GM12874 (cell line): ENCODE data around the gene ACOX2.

Experiments used
- TF ChIP-seq, protein P1 (sequence below): IDR thresholded peaks from 2 replicates; pipeline ENCODE4 v1.5.1; 2011; ENCODE audit warnings: low read depth, mild to moderate bottlenecking, control low read depth, low read length, moderate library complexity; ENCODE audit not compliant: insufficient read depth

Gene ACOX2

GRCh38 chr3:58487140-58487886, 49.7 kb downstream of the ACOX2 start:
- TF ChIP-seq, protein P1, sequence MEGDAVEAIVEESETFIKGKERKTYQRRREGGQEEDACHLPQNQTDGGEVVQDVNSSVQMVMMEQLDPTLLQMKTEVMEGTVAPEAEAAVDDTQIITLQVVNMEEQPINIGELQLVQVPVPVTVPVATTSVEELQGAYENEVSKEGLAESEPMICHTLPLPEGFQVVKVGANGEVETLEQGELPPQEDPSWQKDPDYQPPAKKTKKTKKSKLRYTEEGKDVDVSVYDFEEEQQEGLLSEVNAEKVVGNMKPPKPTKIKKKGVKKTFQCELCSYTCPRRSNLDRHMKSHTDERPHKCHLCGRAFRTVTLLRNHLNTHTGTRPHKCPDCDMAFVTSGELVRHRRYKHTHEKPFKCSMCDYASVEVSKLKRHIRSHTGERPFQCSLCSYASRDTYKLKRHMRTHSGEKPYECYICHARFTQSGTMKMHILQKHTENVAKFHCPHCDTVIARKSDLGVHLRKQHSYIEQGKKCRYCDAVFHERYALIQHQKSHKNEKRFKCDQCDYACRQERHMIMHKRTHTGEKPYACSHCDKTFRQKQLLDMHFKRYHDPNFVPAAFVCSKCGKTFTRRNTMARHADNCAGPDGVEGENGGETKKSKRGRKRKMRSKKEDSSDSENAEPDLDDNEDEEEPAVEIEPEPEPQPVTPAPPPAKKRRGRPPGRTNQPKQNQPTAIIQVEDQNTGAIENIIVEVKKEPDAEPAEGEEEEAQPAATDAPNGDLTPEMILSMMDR: no peak

- TF ChIP-seq, protein P1: no peak
These were observed 51.1 kb downstream of the ACOX2 start for GRCh38 chr3:58485801-58486435.

DNA sequence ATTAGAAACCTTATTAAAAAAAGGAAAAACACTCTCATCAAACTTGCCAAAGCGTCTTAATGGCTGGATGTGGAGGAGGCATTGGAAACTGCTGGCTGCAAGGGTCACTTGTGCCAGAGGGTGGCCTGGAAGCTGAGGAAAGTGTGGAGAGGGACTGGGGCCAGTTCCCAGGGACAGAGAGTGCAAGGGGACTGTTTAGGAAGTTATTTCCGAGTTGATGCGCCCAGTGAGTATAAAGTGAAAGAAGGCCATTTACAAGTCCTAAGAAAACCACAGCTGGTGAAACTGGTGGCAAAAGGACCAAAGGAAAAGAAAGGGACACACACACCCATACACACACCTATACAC, 52.3 kb downstream of the ACOX2 start:
- TF ChIP-seq, protein P1: no peak

- TF ChIP-seq, protein P1: no peak
These were observed 52.8 kb downstream of the ACOX2 start for GRCh38 chr3:58484045-58484721.

DNA sequence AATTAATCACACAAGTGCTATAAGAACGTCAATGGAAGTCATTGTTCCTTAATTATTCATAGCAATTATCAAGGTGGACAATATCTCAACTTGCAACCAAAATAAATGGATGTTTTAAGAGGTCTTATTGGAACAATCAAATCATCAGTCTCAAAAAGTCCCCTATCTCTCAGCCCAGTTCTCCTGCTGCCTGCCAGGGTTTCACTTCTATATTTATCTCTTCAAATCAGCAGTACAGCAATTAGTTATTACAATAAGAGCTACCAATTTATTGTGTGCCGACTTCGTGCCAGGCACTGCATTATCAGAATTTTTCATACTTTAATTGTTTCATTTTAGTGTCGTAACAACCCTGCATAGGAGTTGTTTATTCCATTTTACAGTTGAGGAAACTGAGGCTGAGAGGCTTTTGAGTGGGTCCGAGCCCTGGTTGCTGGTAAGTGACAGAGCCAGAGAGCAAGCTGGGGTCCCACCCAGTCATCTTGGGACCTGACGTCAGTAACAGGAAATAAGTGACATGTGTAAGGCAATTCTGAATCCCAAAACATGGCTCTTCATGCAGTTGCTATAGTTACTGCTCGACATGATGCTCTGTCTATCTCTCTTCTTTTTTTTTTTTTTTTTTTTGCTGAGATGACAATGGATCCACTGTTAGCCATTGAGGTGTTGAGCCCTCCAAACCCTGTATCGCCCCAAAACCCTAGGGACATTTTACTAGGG, 53.9 kb downstream of the ACOX2 start:
- TF ChIP-seq, protein P1: no peak

- TF ChIP-seq, protein P1: no peak
These were observed 56.7 kb downstream of the ACOX2 start for GRCh38 chr3:58480309-58480708.

DNA sequence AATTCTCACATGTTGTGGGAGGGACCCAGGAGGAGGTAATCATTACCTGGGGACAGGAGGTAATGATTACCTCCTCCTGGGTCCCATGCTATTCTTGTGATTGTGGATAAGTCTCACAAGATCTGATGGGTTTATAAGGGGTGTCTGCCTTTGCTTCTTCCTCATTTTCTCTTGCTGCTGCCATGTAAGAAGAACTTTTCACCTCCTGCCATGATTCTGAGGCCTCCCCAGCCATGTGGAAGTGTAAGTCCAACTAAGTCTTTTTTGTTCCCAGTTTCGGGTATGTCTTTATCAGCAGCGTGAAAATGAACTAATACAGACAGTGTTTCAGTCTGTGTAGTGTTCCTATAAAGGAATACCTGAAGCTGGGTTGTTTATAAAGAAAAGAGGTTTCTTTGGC, 58.2 kb downstream of the ACOX2 start:
- TF ChIP-seq, protein P1: no peak
